Loucy (cell line): ENCODE results near the gene ARF5.

Experiments used
- H2AFZ ChIP-seq: fragments of 200-600 bp; sonication (generic); 2 replicates; pipeline ENCODE4 v1.6.0; 2016; ENCODE audit warnings: antibody characterized with exemption, mild to moderate bottlenecking, low read length, moderate library complexity
- H3F3A ChIP-seq: fragments of 200-600 bp; 2 replicates; pipeline ENCODE4 v1.6.0; 2016; ENCODE audit warnings: antibody characterized with exemption, low read depth, mild to moderate bottlenecking
- H3K27me3 ChIP-seq: fragments of 200-600 bp; sonication (generic); 2 replicates; pipeline ENCODE4 v1.6.1; 2014; ENCODE audit warnings: low read length, mild to moderate bottlenecking; ENCODE audit not compliant: insufficient read depth, poor library complexity, severe bottlenecking
- H3K36me3 ChIP-seq: fragments of 200-600 bp; sonication (generic); 2 replicates; pipeline ENCODE4 v1.6.1; 2016; ENCODE audit warnings: low read length; ENCODE audit not compliant: insufficient read depth
- H3K4me1 ChIP-seq: fragments of 200-600 bp; sonication (generic); 2 replicates; pipeline ENCODE4 v1.5.1; 2014; ENCODE audit warnings: low read length, mild to moderate bottlenecking; ENCODE audit not compliant: insufficient read depth, poor library complexity, severe bottlenecking
- H3K4me2 ChIP-seq: fragments of 200-600 bp; sonication (generic); 2 replicates; pipeline ENCODE4 v1.6.0; 2014; ENCODE audit warnings: antibody characterized with exemption, low read length, low read depth, mild to moderate bottlenecking; ENCODE audit not compliant: poor library complexity, severe bottlenecking
- H3K4me3 ChIP-seq: fragments of 200-600 bp; sonication (generic); 2 replicates; pipeline ENCODE4 v1.5.1; 2014; ENCODE audit warnings: low read length, mild to moderate bottlenecking, mixed read lengths; ENCODE audit not compliant: poor library complexity, severe bottlenecking
- H3K79me2 ChIP-seq: fragments of 200-600 bp; sonication (generic); 2 replicates; pipeline ENCODE4 v1.6.1; 2014; ENCODE audit warnings: low read length; ENCODE audit not compliant: insufficient read depth
- H3K9ac ChIP-seq: fragments of 200-600 bp; sonication (generic); 2 replicates; pipeline ENCODE4 v1.6.0; 2014; ENCODE audit warnings: mild to moderate bottlenecking, low read depth, low read length, moderate library complexity; ENCODE audit not compliant: poor library complexity, severe bottlenecking
- H3K9me2 ChIP-seq: fragments of 200-600 bp; sonication (generic); replicated peaks from 2 replicates; pipeline ENCODE4 v1.6.1; 2016; ENCODE audit warnings: low read depth, low read length, mixed read lengths
- H3K9me3 ChIP-seq: fragments of 200-600 bp; sonication (generic); 2 replicates; pipeline ENCODE4 v1.6.1; 2014; ENCODE audit warnings: mild to moderate bottlenecking, antibody characterized with exemption, low read length, low read depth; ENCODE audit not compliant: insufficient read depth
- H4K20me1 ChIP-seq: fragments of 200-600 bp; sonication (generic); 2 replicates; pipeline ENCODE4 v1.6.0; 2014; ENCODE audit warnings: antibody characterized with exemption, low read length, mild to moderate bottlenecking; ENCODE audit not compliant: insufficient read depth, poor library complexity, severe bottlenecking
- CTCF ChIP-seq: fragments of 200-600 bp; sonication (generic); conservative IDR thresholded peaks from 2 replicates; pipeline ENCODE4 v1.5.1; 2014; ENCODE audit warnings: mild to moderate bottlenecking, antibody characterized with exemption, low read length
- EZH2phosphoT487 ChIP-seq: fragments of 200-600 bp; IDR thresholded peaks from 2 replicates; pipeline ENCODE4 v1.6.1; 2018; ENCODE audit warnings: antibody characterized with exemption, mild to moderate bottlenecking, moderate library complexity, borderline replicate concordance

The ARF5 gene

DNA sequence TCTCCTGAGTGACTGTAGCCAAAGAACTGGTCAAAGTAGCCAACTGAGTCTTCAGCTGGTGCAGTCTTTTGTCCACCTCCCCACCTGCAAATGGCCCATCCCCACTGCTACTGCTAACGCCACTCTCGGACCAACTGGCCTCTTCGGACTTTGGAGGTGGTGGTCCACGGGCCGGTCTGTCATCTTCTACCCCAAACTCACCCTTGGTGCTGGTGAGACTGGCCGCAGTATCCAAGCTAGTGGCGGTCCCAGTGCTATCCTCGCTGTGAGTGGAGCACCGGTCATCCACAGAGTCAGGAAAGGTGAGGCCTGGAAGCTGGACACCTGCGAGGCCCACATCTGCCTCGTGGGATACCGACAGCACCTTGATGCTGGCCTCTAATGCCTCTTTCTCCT lies 3.6 kb upstream of the ARF5 start:
- Histone ChIP-seq H3K4me2 (peak overlapping the region; percentile 99), H3K36me3 (no peaks in the 10 kb centered on the region; the same call in 1 of the 2 replicates), H3K4me3 (peak overlapping the region; percentile 95), H3K27me3 (no peaks in the 10 kb centered on the region), H3K9ac (peak overlapping the region; percentile 86), H3F3A (0 out of 2 replicates have a peak, but pooled peaks cover 2% of the 10 kb centered on the region), H4K20me1 (peaks cover 24% of the 10 kb centered on the region), H3K9me3 (no peaks in the 10 kb centered on the region), H2AFZ (0 out of 2 replicates have a peak overlapping the region, but pooled peaks have one; percentile 92), H3K9me2 (no peaks in the 10 kb centered on the region), H3K4me1 (peaks cover 34% of the 10 kb centered on the region), H3K79me2 (peaks cover 51% of the 10 kb centered on the region)
- TF ChIP-seq EZH2phosphoT487 (no peak), CTCF (no peak)

DNA sequence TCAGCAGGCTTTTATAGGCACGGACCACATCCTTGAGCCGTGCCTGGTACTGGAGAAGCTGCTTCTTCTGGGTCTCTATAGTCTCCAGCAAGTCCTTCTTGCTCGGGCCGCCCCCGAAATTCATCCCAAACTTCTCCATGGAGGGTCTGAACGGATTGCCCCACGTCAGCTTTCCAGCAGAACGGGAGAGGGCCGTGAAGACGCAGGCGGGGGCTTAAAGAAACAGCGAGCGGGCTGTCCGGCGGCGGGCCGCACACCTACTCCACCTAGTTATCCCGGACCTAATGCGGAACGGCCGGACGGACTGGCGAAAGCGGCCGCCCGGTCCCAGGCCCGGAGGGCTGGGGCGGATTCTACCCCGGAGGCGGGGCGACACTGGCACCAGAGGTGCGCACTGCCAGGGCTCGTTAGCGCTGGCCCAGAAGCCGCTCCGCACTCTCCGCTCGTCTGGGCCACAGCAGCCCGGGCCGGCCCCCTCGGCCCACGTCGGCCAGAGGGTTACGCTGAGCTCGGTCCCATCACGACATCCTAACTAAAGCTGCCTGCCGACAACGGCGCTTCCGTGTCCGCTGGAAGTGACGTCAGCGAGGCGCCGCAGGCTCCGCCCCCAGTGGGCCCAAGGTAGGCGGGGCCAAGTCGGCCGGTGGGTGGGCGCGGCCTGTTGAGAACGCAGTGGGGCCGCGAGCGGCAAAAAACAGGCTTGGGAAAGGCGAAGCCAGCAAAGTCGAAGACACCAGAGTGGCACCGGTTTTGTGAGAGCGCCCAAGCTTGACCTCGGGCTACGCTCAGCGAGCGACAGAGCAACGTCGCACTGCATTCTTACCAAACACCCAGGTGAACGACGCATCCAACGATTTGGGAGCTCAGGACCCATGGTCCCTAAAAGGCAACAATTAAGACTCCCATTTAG lies 2.9 kb upstream of the ARF5 start, which contains the start of gene GCC1:
GCC1 (minus strand) TSS at position 553 of the 910 bp plus-strand sequence; CDS start at position 139, 414 bp downstream.
- peak within 1 kb of the TSS; percentile 86 for H3K9ac ChIP-seq
- H3K4me3 ChIP-seq = peak within 1 kb of the TSS; percentile 95
- 0 out of 2 replicates have a peak, but pooled peaks cover 2% of the 10 kb centered on the region for H3F3A ChIP-seq
- H3K9me3 ChIP-seq = no peaks in the 10 kb centered on the region
- peak within 1 kb of the TSS; percentile 99 for H3K4me2 ChIP-seq
- no peaks in the 10 kb centered on the region for H3K9me2 ChIP-seq
- peaks cover 56% of the 10 kb centered on the region for H3K79me2 ChIP-seq
- H2AFZ ChIP-seq = peak within 1 kb of the TSS; percentile 92
- no peaks in the 10 kb centered on the region; the same call in 1 of the 2 replicates for H3K36me3 ChIP-seq
- peaks cover 29% of the 10 kb centered on the region for H4K20me1 ChIP-seq
- H3K27me3 ChIP-seq = no peaks in the 10 kb centered on the region
- no peak for TF ChIP-seq EZH2phosphoT487
- TF ChIP-seq CTCF = no peak
- H3K4me1 ChIP-seq = peaks cover 39% of the 10 kb centered on the region

- H3K4me2 ChIP-seq = peak overlapping the region; percentile 99
- no peaks in the 10 kb centered on the region for H3K9me2 ChIP-seq
- TF ChIP-seq CTCF (no peak), EZH2phosphoT487 (no peak)
- no peak overlapping the region for H3K9ac ChIP-seq
- H4K20me1 ChIP-seq = peaks cover 29% of the 10 kb centered on the region
- peaks cover 31% of the 10 kb centered on the region for H3K4me1 ChIP-seq
- no peaks in the 10 kb centered on the region for H3K27me3 ChIP-seq
- no peak overlapping the region for H3K4me3 ChIP-seq
- H3K9me3 ChIP-seq = no peaks in the 10 kb centered on the region
- peaks cover 49% of the 10 kb centered on the region for H3K79me2 ChIP-seq
- 0 out of 2 replicates have a peak, but pooled peaks cover 2% of the 10 kb centered on the region for H3F3A ChIP-seq
- H2AFZ ChIP-seq = peak overlapping the region; percentile 92; the same call in 1 of the 2 replicates
- H3K36me3 ChIP-seq = peaks cover 2% of the 10 kb centered on the region; the same call in 1 of the 2 replicates
These were observed 1.9 kb upstream of the ARF5 start for GRCh38 chr7:127586346-127586745.
